H1 (cell line): Measurements from ENCODE around the gene ANP32B. TPM values are rescaled to one million over a fixed set of nuclear protein-coding genes. Genes with fewer than 3 reads are reported as not detected.

Source experiments
- CTCF ChIA-PET: fragments of 300-600 bp; sonication (Branson Sonifier 250); formaldehyde crosslinking; loops from one replicate; lab custom pipeline; 2021; ENCODE audit not compliant: partially characterized antibody; lab: Charles Lee
- POLR2A ChIA-PET: fragments of 300-600 bp; sonication (Branson Sonifier 250); formaldehyde crosslinking; loops from one replicate; lab custom pipeline; 2021; ENCODE audit warnings: inconsistent platforms; ENCODE audit not compliant: partially characterized antibody; lab: Charles Lee
- DNase-seq, 2 experiments: peaks; one replicate each; pipeline versions ENCODE4 v3.0.0 to v3.0.0-alpha.2; 2010 to 2022; ENCODE audit warnings: low spot score in 2 of 2, low read depth in 1 of 2, mixed read lengths in 1 of 2
- FAIRE-seq: peaks from 2 replicates; lab custom pipeline; 2011; peaks lifted over from hg19 to GRCh38; lab: Jason Lieb, UNC
- H2AFZ ChIP-seq: 2 replicates; pipeline ENCODE4 v1.8.1; 2012; ENCODE audit warnings: low read length, inconsistent platforms
- H2AK5ac ChIP-seq: 2 replicates; pipeline ENCODE4 v1.6.1; 2013; ENCODE audit warnings: low read depth, low read length
- H2BK120ac ChIP-seq: replicated peaks from 2 replicates; pipeline ENCODE3; 2013; ENCODE audit warnings: low read depth, low read length, inconsistent platforms
- H2BK12ac ChIP-seq: 2 replicates; pipeline ENCODE4 v1.6.1; 2013; ENCODE audit warnings: low read depth, low read length
- H2BK15ac ChIP-seq: 2 replicates; pipeline ENCODE4 v1.6.1; 2013; ENCODE audit warnings: low read length
- H2BK20ac ChIP-seq: 2 replicates; pipeline ENCODE4 v1.6.1; 2013; ENCODE audit warnings: low read length
- H2BK5ac ChIP-seq: 2 replicates; pipeline ENCODE4 v1.6.1; 2013; ENCODE audit warnings: low read depth, low read length
- H3K14ac ChIP-seq: 2 replicates; pipeline ENCODE4 v1.6.1; 2013; ENCODE audit warnings: inconsistent platforms; ENCODE audit not compliant: insufficient read length
- H3K18ac ChIP-seq: 2 replicates; pipeline ENCODE4 v1.6.1; 2013; ENCODE audit warnings: low read length; ENCODE audit errors: extremely low read depth
- H3K23ac ChIP-seq: 2 replicates; pipeline ENCODE4 v1.6.1; 2013; ENCODE audit warnings: inconsistent platforms; ENCODE audit not compliant: insufficient read length
- H3K23me2 ChIP-seq: 2 replicates; pipeline ENCODE4 v1.6.1; 2013; ENCODE audit warnings: low read depth, low read length
- H3K27ac ChIP-seq: 2 replicates; pipeline ENCODE4 v1.6.1; 2011; ENCODE audit warnings: low read depth, low read length, inconsistent platforms
- H3K27me3 ChIP-seq, 4 experiments: replicated peaks in 1 of 4; 1 replicate in 1 of 4; 2 replicates in 3 of 4; pipeline versions ENCODE4 v1.6.1 to v1.8.1; 2011 to 2013; ENCODE audit warnings: low read length in 3 of 4, mild to moderate bottlenecking in 3 of 4, inconsistent platforms in 2 of 4, mixed read lengths in 2 of 4, moderate library complexity in 1 of 4; ENCODE audit not compliant: control insufficient read depth in 3 of 4, insufficient read depth in 3 of 4; ENCODE audit errors: extremely low read depth in 1 of 4
- H3K36me3 ChIP-seq, 4 experiments: 2 replicates each; pipeline versions ENCODE4 v1.6.1 to v1.8.1; 2011 to 2013; ENCODE audit warnings: mild to moderate bottlenecking in 4 of 4, low read length in 3 of 4, moderate library complexity in 2 of 4, control low read depth in 1 of 4, inconsistent platforms in 1 of 4; ENCODE audit not compliant: insufficient read depth in 4 of 4, control insufficient read depth in 2 of 4
- H3K4ac ChIP-seq: replicated peaks from 2 replicates; pipeline ENCODE3; 2013; ENCODE audit warnings: low read length, low read depth, mixed read lengths, inconsistent platforms; ENCODE audit not compliant: insufficient read length
- H3K4me1 ChIP-seq, 4 experiments: replicated peaks in 1 of 4; 1 replicate in 1 of 4; 2 replicates in 3 of 4; pipeline versions ENCODE4 v1.6.1 to v1.8.1; 2011 to 2013; ENCODE audit warnings: low read length in 3 of 4, inconsistent platforms in 2 of 4, mixed read lengths in 1 of 4; ENCODE audit not compliant: insufficient read depth in 4 of 4, control insufficient read depth in 3 of 4
- H3K4me2 ChIP-seq, 2 experiments: 2 replicates each; pipeline versions ENCODE4 v1.6.1 to v1.8.1; 2011 to 2013; ENCODE audit warnings: low read depth in 2 of 2, low read length in 2 of 2, control low read depth in 1 of 2, inconsistent platforms in 1 of 2, mild to moderate bottlenecking in 1 of 2; ENCODE audit not compliant: insufficient read depth in 1 of 2
- H3K4me3 ChIP-seq, 4 experiments: fragments of 200-600, 300-600 bp in 1 of 4; sonication (generic), shearing (Covaris generic), sonication (Bioruptor Twin) in 1 of 4; 2 replicates each; pipeline versions ENCODE4 v1.5.1 to v1.8.1; 2011 to 2016; ENCODE audit warnings: low read length in 4 of 4, low read depth in 3 of 4, control low read depth in 2 of 4, inconsistent platforms in 2 of 4, mild to moderate bottlenecking in 2 of 4, mixed read lengths in 1 of 4, moderate library complexity in 1 of 4; ENCODE audit not compliant: insufficient read depth in 2 of 4; ENCODE audit errors: extremely low read depth in 1 of 4
- H3K56ac ChIP-seq: replicated peaks from 2 replicates; pipeline ENCODE3; 2013; ENCODE audit warnings: low read depth, mild to moderate bottlenecking, mixed read lengths, low read length, inconsistent platforms; ENCODE audit not compliant: insufficient read length
- H3K79me1 ChIP-seq: 2 replicates; pipeline ENCODE4 v1.6.1; 2013; ENCODE audit warnings: low read depth, low read length, control low read depth
- H3K79me2 ChIP-seq, 2 experiments: 2 replicates each; pipeline versions ENCODE4 v1.6.1 to v1.8.1; 2012 to 2013; ENCODE audit warnings: low read length in 2 of 2, mild to moderate bottlenecking in 2 of 2, inconsistent platforms in 1 of 2; ENCODE audit not compliant: insufficient read depth in 2 of 2, control insufficient read depth in 1 of 2
- H3K9ac ChIP-seq, 4 experiments: replicated peaks in 1 of 4; 1 replicate in 1 of 4; 2 replicates in 3 of 4; pipeline versions ENCODE4 v1.6.1 to v1.8.1; 2011 to 2013; ENCODE audit warnings: low read depth in 3 of 4, low read length in 3 of 4, control low read depth in 2 of 4, mild to moderate bottlenecking in 2 of 4, moderate library complexity in 2 of 4, inconsistent platforms in 1 of 4; ENCODE audit errors: extremely low read depth in 1 of 4
- H3K9me3 ChIP-seq, 2 experiments: 2 replicates each; pipeline versions ENCODE4 v1.6.1 to v1.8.1; 2012 to 2013; ENCODE audit warnings: mild to moderate bottlenecking in 2 of 2, moderate library complexity in 2 of 2, control low read depth in 1 of 2, inconsistent platforms in 1 of 2, low read depth in 1 of 2, low read length in 1 of 2, mixed read lengths in 1 of 2; ENCODE audit not compliant: insufficient read depth in 2 of 2
- H4K20me1 ChIP-seq, 2 experiments: replicated peaks in 1 of 2; 2 replicates each; pipeline versions ENCODE3 to v1.8.1; 2011 to 2013; ENCODE audit warnings: inconsistent platforms in 2 of 2, low read length in 2 of 2, mild to moderate bottlenecking in 1 of 2; ENCODE audit not compliant: insufficient read depth in 2 of 2, control insufficient read depth in 1 of 2
- H4K5ac ChIP-seq: 2 replicates; pipeline ENCODE4 v1.6.1; 2013; ENCODE audit warnings: low read length, low read depth, mixed read lengths, inconsistent platforms; ENCODE audit not compliant: insufficient read length
- H4K8ac ChIP-seq: 2 replicates; pipeline ENCODE4 v1.8.0; 2013; ENCODE audit warnings: mild to moderate bottlenecking, moderate library complexity, low read length, inconsistent platforms; ENCODE audit not compliant: insufficient read depth; ENCODE audit errors: extremely low read depth
- H4K91ac ChIP-seq: replicated peaks from 2 replicates; pipeline ENCODE3; 2013; ENCODE audit warnings: low read length, mixed read lengths, inconsistent platforms; ENCODE audit not compliant: insufficient read length
- CEBPB ChIP-seq: IDR thresholded peaks from 2 replicates; pipeline ENCODE4 v1.6.1; 2012; ENCODE audit warnings: low read depth, low read length
- CHD2 ChIP-seq: IDR thresholded peaks from 2 replicates; pipeline ENCODE4 v1.6.1; 2012; ENCODE audit warnings: low read length, improper control_type of control experiment
- CREB1 ChIP-seq: IDR thresholded peaks from 2 replicates; pipeline ENCODE4 v1.6.1; 2012; ENCODE audit warnings: inconsistent platforms
- E2F6 ChIP-seq: IDR thresholded peaks from 2 replicates; pipeline ENCODE4 v1.6.1; 2012; ENCODE audit warnings: inconsistent platforms
- FOSL1 ChIP-seq: IDR thresholded peaks from 2 replicates; pipeline ENCODE4 v1.6.1; 2011; ENCODE audit warnings: mild to moderate bottlenecking, low read depth, low read length, moderate library complexity; ENCODE audit not compliant: insufficient read depth
- GABPA ChIP-seq: IDR thresholded peaks from 2 replicates; pipeline ENCODE4 v1.6.1; 2011; ENCODE audit warnings: mild to moderate bottlenecking, low read length, moderate library complexity, borderline replicate concordance; ENCODE audit not compliant: insufficient read depth
- HDAC2 ChIP-seq, 2 experiments: fragments of 300-600 bp in 1 of 2; sonication (generic) in 1 of 2; IDR thresholded peaks; 2 replicates each; pipeline ENCODE4 v1.6.1; 2011 to 2012; ENCODE audit warnings: low read depth in 2 of 2, low read length in 2 of 2, mild to moderate bottlenecking in 2 of 2, moderate library complexity in 2 of 2, borderline replicate concordance in 1 of 2, inconsistent platforms in 1 of 2
- HDAC6 ChIP-seq: IDR thresholded peaks from one replicate; pipeline ENCODE4 v1.7.1; 2012; ENCODE audit warnings: low read depth, mild to moderate bottlenecking, inconsistent platforms, low read length, moderate library complexity
- JUN ChIP-seq: IDR thresholded peaks from 2 replicates; pipeline ENCODE4 v1.6.1; 2011; ENCODE audit warnings: low read depth, mild to moderate bottlenecking, improper control_type of control experiment, low read length
- MAFK ChIP-seq: IDR thresholded peaks from 2 replicates; pipeline ENCODE4 v1.6.1; 2012; ENCODE audit warnings: low read depth, mild to moderate bottlenecking, improper control_type of control experiment, low read length
- RNF2 ChIP-seq: fragments of 200-900, 300-1000 bp; sonication (generic); IDR thresholded peaks from 2 replicates; pipeline ENCODE4 v1.7.1; 2016; ENCODE audit warnings: borderline replicate concordance, low read depth, mild to moderate bottlenecking, antibody characterized with exemption, low read length; ENCODE audit not compliant: poor library complexity, severe bottlenecking; ENCODE audit errors: missing control alignments
- SIX5 ChIP-seq: IDR thresholded peaks from 2 replicates; pipeline ENCODE4 v1.6.1; 2011; ENCODE audit warnings: mild to moderate bottlenecking, low read depth, low read length
- SP4 ChIP-seq: IDR thresholded peaks from 2 replicates; pipeline ENCODE4 v1.6.1; 2012; ENCODE audit warnings: low read length, inconsistent platforms
- SUZ12 ChIP-seq: fragments of 200-600 bp; sonication (generic); IDR thresholded peaks from 2 replicates; pipeline ENCODE4 v1.6.1; 2012; ENCODE audit warnings: mild to moderate bottlenecking, inconsistent platforms, low read length, moderate library complexity, mixed read lengths
- TAF1 ChIP-seq: IDR thresholded peaks from 2 replicates; pipeline ENCODE4 v1.6.1; 2011; ENCODE audit warnings: mild to moderate bottlenecking, low read depth, low read length
- WGBS, 2 experiments: shearing (Covaris generic) in 1 of 2; methylation state at CpG; one replicate each; pipeline versions ENCODE4 v1.1.6 to v1.1.7; 2013 to 2015; ENCODE audit warnings: low lambda C conversion rate in 2 of 2, mixed read lengths in 2 of 2, inconsistent platforms in 1 of 2, low coverage in 1 of 2, missing lambda C conversion rate in 1 of 2; ENCODE audit not compliant: insufficient replicate concordance in 2 of 2, insufficient coverage in 1 of 2, insufficient read length in 1 of 2; ENCODE audit errors: extremely low coverage in 1 of 2, missing lambda C conversion rate in 1 of 2; 5-methylcytosine and 5-hydroxymethylcytosine counted together
- polyA plus RNA-seq, 7 experiments: library from polyadenylated mRNA; depleted of rRNA in 3 of 7; stranded (reverse) in 5 of 7; unstranded in 2 of 7; fragments of >200 nt in 5 of 7; fragments of 200-250 nt in 2 of 7; gene quantifications; 1 replicate in 5 of 7; 2 replicates in 1 of 7; 4 replicates in 1 of 7; pipeline versions ENCODE4 v1.2.1 to v1.2.3, GENCODE V29; 2011 to 2013; ENCODE audit warnings: missing spikeins in 2 of 7, mixed read lengths in 2 of 7
- total RNA-seq: library from RNA; stranded (reverse); fragmentation: NEBNext Ultra II Directional; extraction: Animal tissue kit (Norgen Biotek cat#: 25700); gene quantifications from 2 replicates; pipeline ENCODE4 v1.2.1, GENCODE V29; 2021

ANP32B gene
- total and polyA plus RNA-seq, 2 of the 8 experiments (the other 6 are each of a cell fraction or from before 2014, with no cell fraction given): 7.6 to 88.1 TPM

GRCh38 chr9:98017306-98017705 is 34.2 kb downstream of the ANP32B start:
- H4K5ac ChIP-seq: no peak overlapping the region
- H3K27ac ChIP-seq: no peak overlapping the region
- H3K79me1 ChIP-seq: no peaks in the 10 kb centered on the region
- no peak overlapping the region for H2BK12ac ChIP-seq
- H3K23me2 ChIP-seq: no peaks in the 10 kb centered on the region
- POLR2A ChIA-PET: no interaction called here
- no peaks in the 10 kb centered on the region for H3K4me1 ChIP-seq
- FAIRE-seq (no peak), DNase-seq (no peak)
- H3K56ac ChIP-seq: no peak overlapping the region
- no peak overlapping the region for H2BK20ac ChIP-seq
- no peak overlapping the region for H3K14ac ChIP-seq
- peaks cover 0 to 5% of the 10 kb centered on the region in 2 experiments for H4K20me1 ChIP-seq
- no peaks in the 10 kb centered on the region for H3K27me3 ChIP-seq
- H2BK5ac ChIP-seq: no peak overlapping the region
- peaks cover 2 to 36% (median 16%) of the 10 kb centered on the region in 4 experiments; a peak in 6 of 8 replicates for H3K36me3 ChIP-seq
- H3K23ac ChIP-seq: no peak overlapping the region
- H3K79me2 ChIP-seq: no peaks in the 10 kb centered on the region
- no peak overlapping the region for H3K9ac ChIP-seq
- H4K91ac ChIP-seq: no peak overlapping the region
- H2AK5ac ChIP-seq: no peak overlapping the region
- H2BK120ac ChIP-seq: no peak overlapping the region
- H2AFZ ChIP-seq: no peak overlapping the region
- H2BK15ac ChIP-seq: no peak overlapping the region
- no peak overlapping the region for H4K8ac ChIP-seq
- no peak overlapping the region for H3K18ac ChIP-seq
- WGBS, 2 experiments: 78% methylated on average over 1 of the region's 1 CpG; no CpG with 5 or more reads in 1 of the 2 experiments
- no peak overlapping the region for H3K4me3 ChIP-seq
- no peaks in the 10 kb centered on the region for H3K9me3 ChIP-seq
- CTCF ChIA-PET: no interaction called here
- H3K4ac ChIP-seq: no peak overlapping the region
- H3K4me2 ChIP-seq: no peak overlapping the region
- no peak for TF ChIP-seq CREB1
- TF ChIP-seq CHD2: no peak
- TF ChIP-seq E2F6: no peak
- TF ChIP-seq HDAC2 (IDR thresholded peaks at IDR 0.05; ENCODE audit: borderline replicate concordance in 1 of 2, low read depth in 2 of 2, low read length in 2 of 2): no peak
- TF ChIP-seq FOSL1: no peak
- no peak for TF ChIP-seq RNF2
- TF ChIP-seq GABPA: no peak
- TF ChIP-seq SP4: no peak
- TF ChIP-seq SUZ12: no peak
- no peak for TF ChIP-seq TAF1
- no peak for TF ChIP-seq HDAC6
- no peak for TF ChIP-seq MAFK
- no peak for TF ChIP-seq JUN
- TF ChIP-seq CEBPB: no peak
- no peak for TF ChIP-seq SIX5
